ENCODE measurements around the gene KRTAP10-9. TPM values are rescaled to one million over a fixed set of nuclear protein-coding genes. Genes with fewer than 3 reads are reported as not detected.
"Not testable (repeated sequence)": the region's sequence is repeated elsewhere in the genome, so short reads cannot be mapped to it uniquely, and the experiment has no call there.

Gene KRTAP10-9
- not detected for polyA plus RNA-seq (ENCODE audit: insufficient read length in 4 of 4)

GRCh38 chr21:44626673-44627143, at the start of gene KRTAP10-9:
KRTAP10-9 (plus strand) TSS chr21:44627093; CDS start chr21:44627172, 79 bp downstream.
- no peak for DNase-seq (ENCODE audit: low read depth in 4 of 4, low spot score in 3 of 4)

GRCh38 chr21:44578371-44579055, 48.4 kb upstream of the KRTAP10-9 start:
- DNase-seq (ENCODE audit: low read depth in 4 of 4, low spot score in 3 of 4) = no peak

GRCh38 chr21:44579056-44579832, 47.6 kb upstream of the KRTAP10-9 start:
- no peak for DNase-seq (ENCODE audit: low read depth in 4 of 4, low spot score in 3 of 4)

GRCh38 chr21:44579833-44580144, 47.1 kb upstream of the KRTAP10-9 start:
- DNase-seq (ENCODE audit: low read depth in 4 of 4, low spot score in 3 of 4) = no peak

GRCh38 chr21:44580231-44580821, 46.6 kb upstream of the KRTAP10-9 start, which contains the start of gene KRTAP10-5:
KRTAP10-5 (minus strand) TSS chr21:44580604; CDS start chr21:44580578, 26 bp downstream.
- DNase-seq (ENCODE audit: low read depth in 4 of 4, low spot score in 3 of 4) = not testable (repeated sequence)

- DNase-seq (ENCODE audit: low read depth in 4 of 4, low spot score in 3 of 4) = no peak
Measured at GRCh38 chr21:44581158-44581557, 45.7 kb upstream of the KRTAP10-9 start.

GRCh38 chr21:44582055-44582454, 44.8 kb upstream of the KRTAP10-9 start:
- DNase-seq (ENCODE audit: low read depth in 4 of 4, low spot score in 3 of 4) = no peak

- DNase-seq (ENCODE audit: low read depth in 4 of 4, low spot score in 3 of 4) = peak in 1 of 4 donors; percentile 41
Measured at GRCh38 chr21:44583089-44583799, 43.6 kb upstream of the KRTAP10-9 start.

GRCh38 chr21:44583800-44584147, 43.1 kb upstream of the KRTAP10-9 start:
- DNase-seq (ENCODE audit: low read depth in 4 of 4, low spot score in 3 of 4) = no peak

GRCh38 chr21:44585892-44586291, 41.0 kb upstream of the KRTAP10-9 start:
- DNase-seq (ENCODE audit: low read depth in 4 of 4, low spot score in 3 of 4) = no peak

GRCh38 chr21:44589094-44589493, 37.8 kb upstream of the KRTAP10-9 start:
- DNase-seq (ENCODE audit: low read depth in 4 of 4, low spot score in 3 of 4) = no peak

- no peak for DNase-seq (ENCODE audit: low read depth in 4 of 4, low spot score in 3 of 4)
Measured at GRCh38 chr21:44589586-44590305, 37.1 kb upstream of the KRTAP10-9 start.

GRCh38 chr21:44590311-44590721, 36.6 kb upstream of the KRTAP10-9 start:
- DNase-seq (ENCODE audit: low read depth in 4 of 4, low spot score in 3 of 4) = no peak

- not testable (repeated sequence) for DNase-seq (ENCODE audit: low read depth in 4 of 4, low spot score in 3 of 4)
Measured at GRCh38 chr21:44590897-44591800, 35.7 kb upstream of the KRTAP10-9 start.

- DNase-seq (ENCODE audit: low read depth in 4 of 4, low spot score in 3 of 4) = not testable (repeated sequence)
Measured at GRCh38 chr21:44591801-44592130, 35.1 kb upstream of the KRTAP10-9 start.

- no peak for DNase-seq (ENCODE audit: low read depth in 4 of 4, low spot score in 3 of 4)
Measured at GRCh38 chr21:44592446-44593311, 34.2 kb upstream of the KRTAP10-9 start, which contains the start of gene KRTAP10-6. KRTAP10-6 (minus strand) TSS chr21:44592505; CDS start chr21:44592484, 21 bp downstream.

- DNase-seq (ENCODE audit: low read depth in 4 of 4, low spot score in 3 of 4) = no peak
Measured at GRCh38 chr21:44593598-44594405, 33.1 kb upstream of the KRTAP10-9 start.
